ENCODE measurements around the gene PLAGL1.
"Not testable (repeated sequence)": the region's sequence is repeated elsewhere in the genome, so short reads cannot be mapped to it uniquely, and the experiment has no call there.

PLAGL1 gene

GRCh38 chr6:143936347-143936746 is 71.7 kb downstream of the PLAGL1 start:
- no peak for DNase-seq

- no peak for DNase-seq
Observed at GRCh38 chr6:143934867-143935266, 73.2 kb downstream of the PLAGL1 start.

- DNase-seq, result no peak
Observed at GRCh38 chr6:143934331-143934730, 73.7 kb downstream of the PLAGL1 start.

- DNase-seq, result no peak
Observed at GRCh38 chr6:143929975-143930374, 78.1 kb downstream of the PLAGL1 start.

- no peak for DNase-seq
Observed at GRCh38 chr6:143928853-143929252, 79.2 kb downstream of the PLAGL1 start.

GRCh38 chr6:143917026-143917425 is 91.0 kb downstream of the PLAGL1 start:
- not testable (repeated sequence) for DNase-seq

- DNase-seq, result no peak
Observed at GRCh38 chr6:143912671-143913070, 95.4 kb downstream of the PLAGL1 start.

- no peak for DNase-seq
Observed at GRCh38 chr6:143911028-143911427, 97.0 kb downstream of the PLAGL1 start.

- DNase-seq, result no peak
Observed at GRCh38 chr6:143902827-143903226, 105.2 kb downstream of the PLAGL1 start.

GRCh38 chr6:143901885-143902750 is 105.9 kb downstream of the PLAGL1 start:
- DNase-seq, result no peak

- DNase-seq, result no peak
Observed at GRCh38 chr6:143900358-143900757, 107.7 kb downstream of the PLAGL1 start.

- no peak for DNase-seq
Observed at GRCh38 chr6:143896126-143896860, 111.8 kb downstream of the PLAGL1 start.

GRCh38 chr6:143894655-143895054 is 113.4 kb downstream of the PLAGL1 start:
- no peak for DNase-seq

Data from CD4-positive, alpha-beta T cell treated with Interleukin-4 for 1 hour (primary cell).